H9 (cell line): ENCODE measurements around the gene ANKRD55. TPM values are rescaled to one million over a fixed set of nuclear protein-coding genes. Genes with fewer than 3 reads are reported as not detected.

ENCODE experiments used
- DNase-seq: peaks from one replicate; pipeline ENCODE4 v3.0.0-alpha.2; 2017
- H2AFZ ChIP-seq: one replicate; pipeline ENCODE4 v1.6.1; 2013; ENCODE audit warnings: mild to moderate bottlenecking, low read length, control low read depth, moderate library complexity
- H2AK5ac ChIP-seq: 2 replicates; pipeline ENCODE4 v1.6.1; 2013; ENCODE audit warnings: low read length, control low read depth, mixed read lengths; ENCODE audit not compliant: insufficient read length
- H2BK120ac ChIP-seq: one replicate; pipeline ENCODE4 v1.6.1; 2013; ENCODE audit warnings: low read depth, mild to moderate bottlenecking, low read length, control low read depth, inconsistent platforms; ENCODE audit not compliant: poor library complexity, severe bottlenecking
- H2BK12ac ChIP-seq: 2 replicates; pipeline ENCODE4 v1.6.1; 2013; ENCODE audit warnings: low read length, control low read depth, mixed read lengths, low read depth; ENCODE audit not compliant: insufficient read length
- H2BK15ac ChIP-seq: 2 replicates; pipeline ENCODE4 v1.6.1; 2013; ENCODE audit warnings: low read depth, low read length, control low read depth
- H2BK20ac ChIP-seq: one replicate; pipeline ENCODE4 v1.6.1; 2013; ENCODE audit warnings: low read depth, mild to moderate bottlenecking, low read length, control low read depth, inconsistent platforms; ENCODE audit not compliant: poor library complexity, severe bottlenecking
- H2BK5ac ChIP-seq: 2 replicates; pipeline ENCODE4 v1.6.1; 2013; ENCODE audit warnings: low read length, control low read depth, mixed read lengths; ENCODE audit not compliant: insufficient read length
- H3K14ac ChIP-seq: 2 replicates; pipeline ENCODE4 v1.6.1; 2013; ENCODE audit warnings: low read length, control low read depth; ENCODE audit not compliant: insufficient read depth
- H3K18ac ChIP-seq: 2 replicates; pipeline ENCODE4 v1.6.1; 2013; ENCODE audit warnings: low read depth, mild to moderate bottlenecking, mixed read lengths, low read length, control low read depth; ENCODE audit not compliant: insufficient read length
- H3K23ac ChIP-seq: 2 replicates; pipeline ENCODE4 v1.6.1; 2013; ENCODE audit warnings: low read length, control low read depth, mixed read lengths, low read depth; ENCODE audit not compliant: insufficient read length
- H3K23me2 ChIP-seq: 2 replicates; pipeline ENCODE4 v1.6.1; 2013; ENCODE audit warnings: low read depth, mild to moderate bottlenecking, mixed read lengths, low read length, control low read depth; ENCODE audit not compliant: insufficient read length, poor library complexity, severe bottlenecking
- H3K27ac ChIP-seq: 2 replicates; pipeline ENCODE4 v1.5.1; 2013; ENCODE audit warnings: low read length, control low read depth, mixed read lengths, low read depth; ENCODE audit not compliant: insufficient read length
- H3K27me3 ChIP-seq: 2 replicates; pipeline ENCODE4 v1.6.1; 2013; ENCODE audit warnings: low read length, control low read depth, inconsistent platforms; ENCODE audit not compliant: insufficient read depth
- H3K4ac ChIP-seq: 2 replicates; pipeline ENCODE4 v1.6.1; 2013; ENCODE audit warnings: low read depth, mild to moderate bottlenecking, control low read depth, inconsistent platforms, low read length, moderate library complexity
- H3K4me1 ChIP-seq: 2 replicates; pipeline ENCODE4 v1.6.1; 2013; ENCODE audit warnings: low read length, control low read depth, inconsistent platforms; ENCODE audit not compliant: insufficient read depth
- H3K4me2 ChIP-seq: 2 replicates; pipeline ENCODE4 v1.6.1; 2013; ENCODE audit warnings: low read length, control low read depth, mixed read lengths; ENCODE audit not compliant: insufficient read length, insufficient read depth
- H3K56ac ChIP-seq: 2 replicates; pipeline ENCODE4 v1.6.1; 2013; ENCODE audit warnings: low read depth, mild to moderate bottlenecking, mixed read lengths, low read length, control low read depth; ENCODE audit not compliant: insufficient read length
- H3K79me1 ChIP-seq: 2 replicates; pipeline ENCODE4 v1.6.1; 2013; ENCODE audit warnings: low read depth, mild to moderate bottlenecking, moderate library complexity, low read length, control low read depth, inconsistent platforms; ENCODE audit not compliant: insufficient read depth, poor library complexity, severe bottlenecking
- H3K79me2 ChIP-seq: 2 replicates; pipeline ENCODE4 v1.6.1; 2013; ENCODE audit warnings: low read length, control low read depth, inconsistent platforms; ENCODE audit not compliant: insufficient read depth
- H3K9ac ChIP-seq: 2 replicates; pipeline ENCODE4 v1.6.1; 2013; ENCODE audit warnings: low read length, control low read depth, mixed read lengths; ENCODE audit not compliant: insufficient read length; ENCODE audit errors: extremely low read depth
- H3K9me3 ChIP-seq: one replicate; pipeline ENCODE4 v1.6.1; 2013; ENCODE audit warnings: low read depth, low read length, inconsistent platforms; ENCODE audit not compliant: control insufficient read depth
- H3T11ph ChIP-seq: one replicate; pipeline ENCODE4 v1.6.1; 2013; ENCODE audit warnings: mild to moderate bottlenecking, low read length, control low read depth, inconsistent platforms
- H4K20me1 ChIP-seq: one replicate; pipeline ENCODE4 v1.6.1; 2013; ENCODE audit not compliant: control insufficient read depth, insufficient read length, insufficient read depth
- H4K5ac ChIP-seq: 2 replicates; pipeline ENCODE4 v1.6.1; 2013; ENCODE audit warnings: low read depth, mild to moderate bottlenecking, mixed read lengths, low read length, control low read depth; ENCODE audit not compliant: insufficient read length
- H4K8ac ChIP-seq: replicated peaks from 2 replicates; pipeline ENCODE4 v1.6.1; 2013; ENCODE audit warnings: low read length, control low read depth, mixed read lengths, low read depth; ENCODE audit not compliant: insufficient read length
- H4K91ac ChIP-seq: 2 replicates; pipeline ENCODE4 v1.6.1; 2013; ENCODE audit warnings: low read depth, mild to moderate bottlenecking, moderate library complexity, mixed read lengths, low read length, control low read depth; ENCODE audit not compliant: insufficient read length
- H3K27ac Mint-ChIP-seq, 3 experiments: 2 replicates in 2 of 3; 3 replicates in 1 of 3; pipeline ENCODE4 v1.8.0; 2020 to 2021; ENCODE audit warnings: mixed read lengths in 3 of 3, mild to moderate bottlenecking in 1 of 3, moderate library complexity in 1 of 3
- H3K27me3 Mint-ChIP-seq: 2 replicates; pipeline ENCODE4 v1.8.0; 2021; ENCODE audit warnings: low read depth, mild to moderate bottlenecking, moderate library complexity, mixed read lengths
- H3K36me3 Mint-ChIP-seq, 3 experiments: 2 replicates in 2 of 3; 3 replicates in 1 of 3; pipeline ENCODE4 v1.8.0; 2020 to 2021; ENCODE audit warnings: low read depth in 3 of 3, mixed read lengths in 3 of 3; ENCODE audit not compliant: insufficient read depth in 1 of 3
- H3K4me1 Mint-ChIP-seq, 2 experiments: 2 replicates each; pipeline ENCODE4 v1.8.0; 2020; ENCODE audit warnings: mixed read lengths in 2 of 2
- H3K4me3 Mint-ChIP-seq, 2 experiments: 2 replicates in 1 of 2; 3 replicates in 1 of 2; pipeline ENCODE4 v1.8.0; 2020 to 2021; ENCODE audit warnings: mild to moderate bottlenecking in 2 of 2, mixed read lengths in 2 of 2, moderate library complexity in 1 of 2
- H3K9me3 Mint-ChIP-seq, 2 experiments: 2 replicates in 1 of 2; 3 replicates in 1 of 2; pipeline ENCODE4 v1.8.0; 2020; ENCODE audit warnings: mild to moderate bottlenecking in 2 of 2, mixed read lengths in 2 of 2, moderate library complexity in 1 of 2
- CTCF ChIP-seq: fragments of 200-600 bp; sonication (generic); conservative IDR thresholded peaks from 3 replicates; pipeline ENCODE4 v1.8.0; 2021; ENCODE audit warnings: antibody characterized with exemption, mild to moderate bottlenecking
- WGBS: extraction: QIAGEN DNeasy Blood & Tissue Kit; methylation state at CpG from one replicate; pipeline ENCODE4 v1.1.7; 2013; ENCODE audit warnings: missing lambda C conversion rate, low lambda C conversion rate, mixed read lengths; ENCODE audit not compliant: insufficient read length; ENCODE audit errors: extremely low coverage; 5-methylcytosine and 5-hydroxymethylcytosine counted together
- total RNA-seq: library from RNA; stranded (reverse); gene quantifications from 2 replicates; pipeline ENCODE4 v1.2.1, GENCODE V29; 2021

Gene ANKRD55
- total RNA-seq, 1 experiment from 2014 or later: not detected

GRCh38 chr5:56105511-56106291 lies 127.4 kb downstream of the ANKRD55 start:
- no peaks in the 10 kb centered on the region for H3K36me3 Mint-ChIP-seq

More at GRCh38 chr5:56105511-56106291, 127.4 kb downstream of the ANKRD55 start:
- Histone ChIP-seq H4K5ac (no peak overlapping the region), H3K56ac (no peak overlapping the region), H3K9ac (no peak overlapping the region), H2AK5ac (no peak overlapping the region), H3K18ac (no peak overlapping the region), H3K9me3 (no peaks in the 10 kb centered on the region), H3K23ac (no peak overlapping the region), H2BK15ac (no peak overlapping the region), H4K91ac (no peak overlapping the region), H3T11ph (no peak overlapping the region), H2BK5ac (no peak overlapping the region), H3K27me3 (no peaks in the 10 kb centered on the region), H3K79me2 (no peaks in the 10 kb centered on the region), H2BK20ac (no peak overlapping the region), H3K4ac (no peak overlapping the region), H2BK12ac (no peak overlapping the region), H3K27ac (no peak overlapping the region), H3K14ac (no peak overlapping the region), H3K4me1 (no peaks in the 10 kb centered on the region), H3K23me2 (no peaks in the 10 kb centered on the region), H4K20me1 (no peaks in the 10 kb centered on the region), H3K4me2 (no peak overlapping the region), H2AFZ (no peak overlapping the region), H4K8ac (no peak overlapping the region), H2BK120ac (no peak overlapping the region), H3K79me1 (no peaks in the 10 kb centered on the region)
- Mint-ChIP-seq H3K27ac (no peak overlapping the region), H3K4me1 (no peaks in the 10 kb centered on the region), H3K27me3 (no peaks in the 10 kb centered on the region), H3K4me3 (no peak overlapping the region), H3K9me3 (no peaks in the 10 kb centered on the region)
- no peak for TF ChIP-seq CTCF
- no peak for DNase-seq
- no CpG with 5 or more reads among the region's 6 CpGs for WGBS
